ENCODE results near the gene ARFIP2.

GRCh38 chr11:6440906-6441358, 40.2 kb downstream of the ARFIP2 start, which contains the start of gene HPX:
- TF ChIP-seq CTCF (IDR thresholded peaks at IDR 0.05; ENCODE audit: poor library complexity): no peak
- no peak for TF ChIP-seq EZH2 (IDR thresholded peaks at IDR 0.05; ENCODE audit: borderline replicate concordance)
- TF ChIP-seq EZH2phosphoT487 (IDR thresholded peaks at IDR 0.05; ENCODE audit: low read depth, severe bottlenecking, unreplicated experiment): no peak

All from hepatocyte (in vitro differentiated cells).